Loucy (cell line): Measurements from ENCODE around the gene GSTA2.

ENCODE experiments used
- CTCF ChIP-seq: fragments of 200-600 bp; sonication (generic); conservative IDR thresholded peaks from 2 replicates; pipeline ENCODE4 v1.5.1; 2014; ENCODE audit warnings: mild to moderate bottlenecking, antibody characterized with exemption, low read length
- EZH2phosphoT487 ChIP-seq: fragments of 200-600 bp; IDR thresholded peaks from 2 replicates; pipeline ENCODE4 v1.6.1; 2018; ENCODE audit warnings: antibody characterized with exemption, mild to moderate bottlenecking, moderate library complexity, borderline replicate concordance

DNA sequence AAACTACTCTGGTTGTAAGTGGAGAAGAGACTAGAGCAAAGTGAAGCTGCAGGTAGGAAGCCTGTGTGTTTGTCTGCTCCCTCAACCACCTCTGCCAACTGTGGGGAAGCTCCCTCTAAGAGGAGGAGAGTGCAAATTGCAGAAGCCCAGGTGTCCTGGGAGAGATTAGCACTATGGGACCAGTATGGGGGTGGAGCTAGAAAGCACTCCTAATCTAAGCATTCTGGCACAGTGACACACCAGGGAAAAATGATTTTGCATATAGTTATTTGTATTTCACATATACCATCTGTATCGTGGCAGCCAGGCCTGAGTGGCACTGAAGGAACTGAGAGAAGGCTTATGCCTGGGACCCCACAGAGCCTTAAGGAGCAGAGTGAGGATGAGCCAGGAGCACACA, 27.6 kb upstream of the GSTA2 start:
- TF ChIP-seq CTCF: no peak
- no peak for TF ChIP-seq EZH2phosphoT487
